ENCODE data around the gene ADA. TPM values are rescaled to one million over a fixed set of nuclear protein-coding genes. Genes with fewer than 3 reads are reported as not detected.

Gene ADA
- total RNA-seq, 4 donors from 2014 or later: 2.6 to 5.4 (median 2.9) TPM

DNA sequence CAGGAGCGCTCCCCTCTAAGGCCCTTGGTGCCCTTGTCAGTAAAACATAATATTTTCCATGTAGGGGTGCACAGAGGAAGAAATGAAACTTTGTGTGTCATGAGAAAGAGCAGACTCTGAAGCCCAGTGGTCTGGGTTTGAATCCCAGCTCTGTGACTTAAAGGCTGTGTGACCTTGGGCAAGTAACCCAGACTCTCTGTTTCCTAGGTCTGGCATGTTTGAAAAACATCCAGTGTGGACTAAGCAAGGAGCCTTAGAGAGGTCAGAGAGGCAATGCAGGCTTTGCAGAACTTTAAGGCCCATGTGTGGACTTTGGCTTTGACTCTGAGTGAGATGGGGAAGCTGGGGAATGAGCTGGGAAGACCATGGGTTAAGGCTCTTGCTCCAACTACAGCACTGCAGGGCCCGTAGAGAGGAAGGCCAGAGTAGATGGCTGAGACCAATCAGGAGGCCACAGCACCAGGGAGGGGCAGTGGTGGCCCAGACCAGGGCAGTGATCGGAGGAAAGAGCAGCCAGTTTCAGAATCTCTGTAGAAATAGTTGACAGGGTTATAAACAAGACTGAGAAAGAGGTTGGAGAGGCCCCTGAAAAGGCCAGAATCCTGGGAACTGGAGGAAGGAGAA lies 18.2 kb downstream of the ADA start:
- in situ Hi-C loops (cut with MboI; ENCODE audit: low pct_ligation_motif_present in 1 of 4, low pct_unique_long_range_greater_than_20kb in 1 of 4, low sequenced_read_pairs in 3 of 4) (no loop called here), intact Hi-C loops (cut with DNase I; ENCODE audit: low total_unique reads) (no loop called here)
- H3K4me3 ChIP-seq: no peak overlapping the region
- no peaks in the 10 kb centered on the region for H3K27me3 ChIP-seq
- H3K27ac ChIP-seq: peak overlapping the region in 1 of 4 donors; percentile 30
- H3K9me3 ChIP-seq: no peaks in the 10 kb centered on the region
- H3K4me1 ChIP-seq: no peaks in the 10 kb centered on the region
- no peak for DNase-seq
- TF ChIP-seq POLR2A (IDR thresholded peaks at IDR 0.05) (no peak), EP300 (IDR thresholded peaks at IDR 0.05; ENCODE audit: low read depth) (no peak), POLR2AphosphoS5 (IDR thresholded peaks at IDR 0.05) (no peak)
- TF ChIP-seq, protein P1, sequence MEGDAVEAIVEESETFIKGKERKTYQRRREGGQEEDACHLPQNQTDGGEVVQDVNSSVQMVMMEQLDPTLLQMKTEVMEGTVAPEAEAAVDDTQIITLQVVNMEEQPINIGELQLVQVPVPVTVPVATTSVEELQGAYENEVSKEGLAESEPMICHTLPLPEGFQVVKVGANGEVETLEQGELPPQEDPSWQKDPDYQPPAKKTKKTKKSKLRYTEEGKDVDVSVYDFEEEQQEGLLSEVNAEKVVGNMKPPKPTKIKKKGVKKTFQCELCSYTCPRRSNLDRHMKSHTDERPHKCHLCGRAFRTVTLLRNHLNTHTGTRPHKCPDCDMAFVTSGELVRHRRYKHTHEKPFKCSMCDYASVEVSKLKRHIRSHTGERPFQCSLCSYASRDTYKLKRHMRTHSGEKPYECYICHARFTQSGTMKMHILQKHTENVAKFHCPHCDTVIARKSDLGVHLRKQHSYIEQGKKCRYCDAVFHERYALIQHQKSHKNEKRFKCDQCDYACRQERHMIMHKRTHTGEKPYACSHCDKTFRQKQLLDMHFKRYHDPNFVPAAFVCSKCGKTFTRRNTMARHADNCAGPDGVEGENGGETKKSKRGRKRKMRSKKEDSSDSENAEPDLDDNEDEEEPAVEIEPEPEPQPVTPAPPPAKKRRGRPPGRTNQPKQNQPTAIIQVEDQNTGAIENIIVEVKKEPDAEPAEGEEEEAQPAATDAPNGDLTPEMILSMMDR (IDR thresholded peaks at IDR 0.05): no peak
- no peaks in the 10 kb centered on the region for H3K36me3 ChIP-seq
- 82 to 100% methylated on average over 1 to 3 of the region's 3 CpGs for WGBS, 2 donors (ENCODE audit: low coverage in 1 of 2)

GRCh38 chr20:44632103-44632752 lies 19.3 kb downstream of the ADA start:
- TF ChIP-seq, protein P1 (IDR thresholded peaks at IDR 0.05): no peak
- no peak for TF ChIP-seq POLR2AphosphoS5 (IDR thresholded peaks at IDR 0.05)
- TF ChIP-seq EP300 (IDR thresholded peaks at IDR 0.05; ENCODE audit: low read depth): no peak
- no peak for TF ChIP-seq POLR2A (IDR thresholded peaks at IDR 0.05)
- H3K27ac ChIP-seq: no peak overlapping the region

DNA sequence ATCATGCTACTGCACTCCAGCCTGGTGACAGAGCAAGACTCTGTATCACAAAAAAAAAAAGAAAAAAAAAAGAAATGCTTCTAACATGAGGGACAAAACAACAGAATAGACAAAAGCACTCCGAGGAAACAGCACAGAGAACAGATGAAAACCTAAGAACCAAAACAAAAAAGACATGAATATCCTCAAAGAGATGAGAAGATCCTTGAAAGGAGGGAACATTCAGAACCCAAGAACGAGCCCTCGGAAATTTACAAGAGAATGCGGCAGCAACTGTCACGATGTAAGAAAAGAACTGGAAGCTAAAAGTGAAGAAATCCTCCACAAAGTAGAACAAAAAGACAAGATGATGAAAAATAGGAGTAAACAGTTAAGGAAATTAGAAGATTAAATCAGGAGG lies 21.2 kb downstream of the ADA start:
- H3K36me3 ChIP-seq: no peaks in the 10 kb centered on the region
- DNase-seq: no peak
- no peak overlapping the region for H3K27ac ChIP-seq
- no peaks in the 10 kb centered on the region for H3K9me3 ChIP-seq
- no peaks in the 10 kb centered on the region for H3K27me3 ChIP-seq
- TF ChIP-seq EP300 (IDR thresholded peaks at IDR 0.05; ENCODE audit: low read depth) (no peak), POLR2A (IDR thresholded peaks at IDR 0.05) (no peak), POLR2AphosphoS5 (IDR thresholded peaks at IDR 0.05) (no peak)
- TF ChIP-seq, protein P1 (IDR thresholded peaks at IDR 0.05): no peak
- 90 to 94% methylated on average over 5 of the region's 5 CpGs for WGBS, 2 donors (ENCODE audit: low coverage in 1 of 2)
- intact Hi-C loops (cut with DNase I; ENCODE audit: low total_unique reads) (no loop called here), in situ Hi-C loops (cut with MboI; ENCODE audit: low pct_ligation_motif_present in 1 of 4, low pct_unique_long_range_greater_than_20kb in 1 of 4, low sequenced_read_pairs in 3 of 4) (no loop called here)
- H3K4me3 ChIP-seq: no peak overlapping the region
- H3K4me1 ChIP-seq: no peaks in the 10 kb centered on the region

More at GRCh38 chr20:44632103-44632752, 19.3 kb downstream of the ADA start:
- no peak overlapping the region for H3K4me3 ChIP-seq
- WGBS, 2 donors (ENCODE audit: low coverage in 1 of 2): 78% methylated on average over 8 of the region's 8 CpGs; no CpG with 5 or more reads in 1 of the 2 donors
- intact Hi-C loops (cut with DNase I; ENCODE audit: low total_unique reads): no loop called here
- no peaks in the 10 kb centered on the region for H3K36me3 ChIP-seq
- no peaks in the 10 kb centered on the region for H3K9me3 ChIP-seq
- no peak for DNase-seq
- in situ Hi-C loops (cut with MboI; ENCODE audit: low pct_ligation_motif_present in 1 of 4, low pct_unique_long_range_greater_than_20kb in 1 of 4, low sequenced_read_pairs in 3 of 4): no loop called here
- no peaks in the 10 kb centered on the region for H3K4me1 ChIP-seq
- H3K27me3 ChIP-seq: no peaks in the 10 kb centered on the region

- Histone ChIP-seq H3K27me3 (no peaks in the 10 kb centered on the region), H3K27ac (no peak overlapping the region), H3K9me3 (no peaks in the 10 kb centered on the region), H3K36me3 (no peaks in the 10 kb centered on the region), H3K4me3 (no peak overlapping the region), H3K4me1 (no peaks in the 10 kb centered on the region)
- no peak for DNase-seq
- intact Hi-C loops (cut with DNase I; ENCODE audit: low total_unique reads) (no loop called here), in situ Hi-C loops (cut with MboI; ENCODE audit: low pct_ligation_motif_present in 1 of 4, low pct_unique_long_range_greater_than_20kb in 1 of 4, low sequenced_read_pairs in 3 of 4) (no loop called here)
- TF ChIP-seq POLR2A (IDR thresholded peaks at IDR 0.05): no peak
- TF ChIP-seq EP300 (IDR thresholded peaks at IDR 0.05; ENCODE audit: low read depth): no peak
- no peak for TF ChIP-seq POLR2AphosphoS5 (IDR thresholded peaks at IDR 0.05)
- TF ChIP-seq, protein P1 (IDR thresholded peaks at IDR 0.05): no peak
- 75% methylated on average over 5 of the region's 10 CpGs; no CpG with 5 or more reads in 1 of the 2 donors for whole genome bisulfite sequencing, 2 donors (ENCODE audit: low coverage in 1 of 2)
Observed at GRCh38 chr20:44629542-44629941, 22.0 kb downstream of the ADA start.
